ENCODE data around the gene CTBS. TPM values are rescaled to one million over a fixed set of nuclear protein-coding genes. Genes with fewer than 3 reads are reported as not detected.

The CTBS gene
- total and polyA plus RNA-seq, 2 of the 8 experiments (the other 6 are each of a cell fraction or from before 2014, with no cell fraction given) = 3.3 to 4.1 TPM

DNA sequence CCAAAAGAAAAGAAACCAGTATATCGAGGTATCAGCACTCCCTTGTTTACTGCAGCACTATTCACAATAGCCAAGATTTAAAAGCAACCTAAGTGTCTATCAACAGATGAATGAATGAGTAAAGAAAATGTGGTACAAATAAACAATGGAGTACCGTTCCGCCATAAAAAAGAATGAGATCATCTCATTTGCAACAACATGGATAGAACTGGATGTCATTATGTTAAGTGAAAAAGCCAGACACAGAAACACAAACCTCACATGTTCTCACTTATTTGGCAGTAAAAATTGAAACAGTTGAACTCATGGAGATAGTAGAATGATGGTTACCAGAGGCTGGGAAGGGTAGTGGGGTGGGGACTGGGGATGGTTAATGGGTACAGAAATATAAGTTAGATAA, 63.6 kb downstream of the CTBS start:
- H3K9me3 ChIP-seq (ENCODE audit: insufficient read depth in 2 of 2, low read depth in 1 of 2, low read length in 1 of 2) = no peaks in the 10 kb centered on the region
- H3K27ac ChIP-seq (ENCODE audit: low read depth, low read length) = no peak overlapping the region
- H3K9ac ChIP-seq (replicated peaks in 1 of 4; ENCODE audit: extremely low read depth in 1 of 4, low read depth in 3 of 4, low read length in 3 of 4) = no peak overlapping the region
- no peak for DNase-seq (ENCODE audit: low read depth in 1 of 2, low spot score in 2 of 2)
- H2BK12ac ChIP-seq (ENCODE audit: low read depth, low read length) = no peak overlapping the region
- H3K23me2 ChIP-seq (ENCODE audit: low read depth, low read length) = no peaks in the 10 kb centered on the region; the same call in 1 of the 2 replicates
- no peaks in the 10 kb centered on the region for H3K36me3 ChIP-seq (ENCODE audit: control insufficient read depth in 2 of 4, insufficient read depth in 4 of 4, low read length in 3 of 4)
- FAIRE-seq = no peak
- H3K4me1 ChIP-seq (replicated peaks in 1 of 4; ENCODE audit: control insufficient read depth in 3 of 4, insufficient read depth in 4 of 4, low read length in 3 of 4) = peaks cover 0 to 2% (median 0%) of the 10 kb centered on the region in 4 experiments; a peak in 4 of 7 replicates
- H3K79me2 ChIP-seq (ENCODE audit: control insufficient read depth in 1 of 2, insufficient read depth in 2 of 2, low read length in 2 of 2) = no peaks in the 10 kb centered on the region
- no peak overlapping the region for H4K91ac ChIP-seq (replicated peaks; ENCODE audit: insufficient read length, low read length)
- ChIA-PET CTCF (ENCODE audit: partially characterized antibody) (interaction anchor here (1.0 kb wide), 1 partner anchor 32 kb away, joined by 4 read pairs; no protein-coding TSS in a partner anchor), POLR2A (ENCODE audit: partially characterized antibody) (no interaction called here)
- no peak overlapping the region for H3K4me2 ChIP-seq (ENCODE audit: insufficient read depth in 1 of 2, low read depth in 2 of 2, low read length in 2 of 2)
- H4K5ac ChIP-seq (ENCODE audit: insufficient read length, low read depth, low read length) = no peak overlapping the region
- no peak overlapping the region for H3K56ac ChIP-seq (replicated peaks; ENCODE audit: insufficient read length, low read depth, low read length)
- H2AK5ac ChIP-seq (ENCODE audit: low read depth, low read length) = no peak overlapping the region
- no peak overlapping the region for H2BK5ac ChIP-seq (ENCODE audit: low read depth, low read length)
- no peak overlapping the region for H3K23ac ChIP-seq (ENCODE audit: insufficient read length)
- H4K20me1 ChIP-seq (replicated peaks in 1 of 2; ENCODE audit: control insufficient read depth in 1 of 2, insufficient read depth in 2 of 2, low read length in 2 of 2) = no peaks in the 10 kb centered on the region
- no peak overlapping the region for H3K4me3 ChIP-seq (ENCODE audit: extremely low read depth in 1 of 4, insufficient read depth in 2 of 4, low read depth in 3 of 4, low read length in 4 of 4)
- no peak overlapping the region for H2BK15ac ChIP-seq (ENCODE audit: low read length)
- no peak overlapping the region for H3K14ac ChIP-seq (ENCODE audit: insufficient read length)
- H4K8ac ChIP-seq (ENCODE audit: extremely low read depth, insufficient read depth, low read length) = no peak overlapping the region
- TF ChIP-seq RFX5 (IDR thresholded peaks at IDR 0.05; ENCODE audit: borderline replicate concordance, low read depth, low read length) = no peak
- TF ChIP-seq TEAD4 (IDR thresholded peaks at IDR 0.05; ENCODE audit: low read depth, low read length) = no peak
- TF ChIP-seq TCF12 (IDR thresholded peaks at IDR 0.05; ENCODE audit: low read depth, low read length) = no peak
- no peak for TF ChIP-seq MAFK (IDR thresholded peaks at IDR 0.05; ENCODE audit: low read depth, low read length)
- no peak for TF ChIP-seq TAF7 (optimal IDR thresholded peaks at IDR 0.05; ENCODE audit: borderline replicate concordance, low read depth, low read length)
- no peak overlapping the region for H2BK120ac ChIP-seq (replicated peaks; ENCODE audit: low read depth, low read length)
- H3K4ac ChIP-seq (replicated peaks; ENCODE audit: insufficient read length, low read depth, low read length) = no peak overlapping the region
- no peak overlapping the region for H2AFZ ChIP-seq (ENCODE audit: low read length)
- no peaks in the 10 kb centered on the region for H3K79me1 ChIP-seq (ENCODE audit: low read depth, low read length)
- no peak overlapping the region for H2BK20ac ChIP-seq (ENCODE audit: low read length)
- no peaks in the 10 kb centered on the region for H3K27me3 ChIP-seq (replicated peaks in 1 of 4; ENCODE audit: control insufficient read depth in 3 of 4, extremely low read depth in 1 of 4, insufficient read depth in 3 of 4, low read length in 3 of 4)
- no peak overlapping the region for H3K18ac ChIP-seq (ENCODE audit: extremely low read depth, low read length)
- 89% methylated on average over 3 of the region's 3 CpGs; no CpG with 5 or more reads in 1 of the 2 experiments for WGBS, 2 experiments (ENCODE audit: extremely low coverage in 1 of 2, insufficient coverage in 1 of 2, insufficient read length in 1 of 2, insufficient replicate concordance in 2 of 2, low coverage in 1 of 2, low lambda C conversion rate in 2 of 2, missing lambda C conversion rate in 1 of 2)

All from H1 (cell line).